HepG2 (cell line): Measurements from ENCODE around the gene HEY2. TPM values are rescaled to one million over a fixed set of nuclear protein-coding genes. Genes with fewer than 3 reads are reported as not detected.

ENCODE experiments used
- ARNT2 ChIP-seq: sonication (generic); formaldehyde crosslinking; IDR thresholded peaks from 2 replicates; pipeline ENCODE4 v1.8.0; 2022; ENCODE audit warnings: mild to moderate bottlenecking, low read depth, missing genetic modification reagents, moderate library complexity
- GABPB1 ChIP-seq: IDR thresholded peaks from 2 replicates; pipeline ENCODE4 v1.6.1; 2016; ENCODE audit warnings: mild to moderate bottlenecking, missing genetic modification reagents, moderate library complexity, missing compliant biosample characterization
- MIER3 ChIP-seq: IDR thresholded peaks from 2 replicates; pipeline ENCODE4 v1.6.1; 2016; ENCODE audit warnings: missing compliant biosample characterization, borderline replicate concordance
- NFE2L2 ChIP-seq: fragments of 150-350 bp; IDR thresholded peaks from 2 replicates; pipeline ENCODE4 v1.6.1; 2014; ENCODE audit warnings: low read length
- NFKB2 ChIP-seq: sonication (generic); formaldehyde crosslinking; IDR thresholded peaks from 2 replicates; pipeline ENCODE4 v1.4.0; 2020; ENCODE audit warnings: missing genetic modification reagents, borderline replicate concordance
- SNRNP70 ChIP-seq: fragments of 200-400 bp; formaldehyde crosslinking; IDR thresholded peaks from 2 replicates; pipeline ENCODE4 v1.6.1; 2017; ENCODE audit warnings: mild to moderate bottlenecking, low read depth, low read length, moderate library complexity
- TGIF2 ChIP-seq: IDR thresholded peaks from 2 replicates; pipeline ENCODE4 v1.6.1; 2016; ENCODE audit warnings: control low read depth, missing compliant biosample characterization
- ZBTB8A ChIP-seq: sonication (generic); formaldehyde crosslinking; IDR thresholded peaks from 2 replicates; pipeline ENCODE4 v1.4.0; 2020; ENCODE audit warnings: mild to moderate bottlenecking, low read depth, missing genetic modification reagents, borderline replicate concordance
- ZC3H13 ChIP-seq: sonication (generic); formaldehyde crosslinking; IDR thresholded peaks from 2 replicates; pipeline ENCODE4 v1.8.1; 2023; ENCODE audit warnings: mild to moderate bottlenecking, missing genetic modification reagents, moderate library complexity
- ZNF451 ChIP-seq: sonication (generic); formaldehyde crosslinking; IDR thresholded peaks from 2 replicates; pipeline ENCODE4 v1.5.0; 2020; ENCODE audit warnings: mild to moderate bottlenecking, missing genetic modification reagents
- ZNF510 ChIP-seq: sonication (generic); formaldehyde crosslinking; IDR thresholded peaks from 2 replicates; pipeline ENCODE4 v1.4.0; 2020; ENCODE audit warnings: low read depth, mild to moderate bottlenecking, missing genetic modification reagents
- ZNF761 ChIP-seq: sonication (generic); formaldehyde crosslinking; conservative IDR thresholded peaks from 2 replicates; pipeline ENCODE4 v1.4.0; 2020; ENCODE audit warnings: mild to moderate bottlenecking, missing genetic modification reagents
- ZNF781 ChIP-seq: sonication (generic); formaldehyde crosslinking; IDR thresholded peaks from 2 replicates; pipeline ENCODE4 v1.5.1; 2020; ENCODE audit warnings: borderline replicate concordance, mild to moderate bottlenecking, missing genetic modification reagents; ENCODE audit errors: not compliant biosample characterization
- polyA plus RNA-seq, 8 experiments: library from polyadenylated mRNA; depleted of rRNA in 3 of 8; stranded (reverse) in 7 of 8; unstranded in 1 of 8; fragments of >200 nt; fragmentation: Illumina TruSeq in 4 of 8; extraction: Trizol in 4 of 8; gene quantifications; 2 replicates each; pipeline versions ENCODE4 v1.2.1 to v1.2.3, GENCODE V29; 2011 to 2016; ENCODE audit warnings: low read depth in 4 of 8, missing spikeins in 1 of 8, mixed read lengths in 1 of 8; ENCODE audit not compliant: insufficient read depth in 1 of 8
- total RNA-seq, 5 experiments: library from RNA; depleted of rRNA; stranded (reverse); fragments of >200 nt; fragmentation: Illumina TruSeq; extraction: Trizol; gene quantifications; 2 replicates each; pipeline ENCODE4 v1.2.3, GENCODE V29; 2016; ENCODE audit warnings: low read depth in 1 of 5
- TF ChIP-seq, protein P1 (sequence below): IDR thresholded peaks from 2 replicates; pipeline ENCODE4 v1.6.1; 2012; ENCODE audit warnings: low read length, improper control_type of control experiment
- TF ChIP-seq, protein P2 (sequence below): sonication (generic); formaldehyde crosslinking; IDR thresholded peaks from 2 replicates; pipeline ENCODE4 v1.4.0; 2020; ENCODE audit warnings: mild to moderate bottlenecking, missing genetic modification reagents
- TF ChIP-seq, protein P3 (sequence below): sonication (generic); formaldehyde crosslinking; IDR thresholded peaks from 2 replicates; pipeline ENCODE4 v1.5.0; 2020; ENCODE audit warnings: mild to moderate bottlenecking, missing genetic modification reagents, borderline replicate concordance
- TF ChIP-seq, protein P4 (sequence below): sonication (generic); formaldehyde crosslinking; IDR thresholded peaks from 2 replicates; pipeline ENCODE4 v1.5.0; 2020; ENCODE audit warnings: mild to moderate bottlenecking, missing genetic modification reagents

HEY2 gene
- total and polyA plus RNA-seq, 2 of the 13 experiments (the other 11 are each of a cell fraction or from before 2014, with no cell fraction given): 0.04 TPM

DNA sequence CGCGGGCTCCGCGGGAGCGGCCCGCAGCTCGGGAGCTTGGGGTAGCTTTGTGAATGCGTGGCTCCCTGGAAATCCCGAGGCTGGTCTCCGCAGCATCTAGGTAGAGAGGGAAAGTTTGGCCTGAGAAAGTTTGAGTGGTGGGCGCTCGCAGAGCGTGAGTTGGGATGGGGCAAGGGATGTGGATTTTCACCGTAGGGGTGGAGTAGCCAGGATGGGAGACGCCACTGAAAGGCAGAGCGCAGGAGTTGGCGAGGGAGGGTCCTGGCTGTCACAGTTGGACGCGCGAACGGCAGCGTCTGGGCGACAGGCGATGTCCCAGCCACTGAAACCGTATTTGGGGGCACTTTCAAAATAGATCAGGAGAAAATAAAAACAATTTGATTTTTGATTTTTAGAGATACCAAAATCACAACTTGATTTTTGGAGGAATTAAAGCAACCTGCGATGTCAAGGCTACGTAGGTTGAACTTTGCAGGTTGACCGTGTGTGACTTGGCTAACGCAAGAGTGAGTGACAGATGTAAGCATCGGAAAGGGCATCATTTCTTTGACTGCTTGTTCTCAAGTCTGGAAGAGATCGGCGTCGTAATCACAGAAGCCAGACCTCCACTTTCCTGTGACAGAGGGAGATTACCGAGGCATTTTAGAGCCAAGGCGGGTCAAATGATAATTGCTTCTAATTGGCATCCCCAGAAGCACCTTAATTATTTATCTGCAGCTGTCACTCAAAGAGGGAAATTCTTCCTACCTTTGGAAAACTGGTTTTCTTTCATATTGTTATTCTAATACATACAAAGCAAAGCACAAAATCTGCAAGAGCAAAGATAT is 646 bp downstream of the HEY2 start (continued):
- TF ChIP-seq, protein P1, sequence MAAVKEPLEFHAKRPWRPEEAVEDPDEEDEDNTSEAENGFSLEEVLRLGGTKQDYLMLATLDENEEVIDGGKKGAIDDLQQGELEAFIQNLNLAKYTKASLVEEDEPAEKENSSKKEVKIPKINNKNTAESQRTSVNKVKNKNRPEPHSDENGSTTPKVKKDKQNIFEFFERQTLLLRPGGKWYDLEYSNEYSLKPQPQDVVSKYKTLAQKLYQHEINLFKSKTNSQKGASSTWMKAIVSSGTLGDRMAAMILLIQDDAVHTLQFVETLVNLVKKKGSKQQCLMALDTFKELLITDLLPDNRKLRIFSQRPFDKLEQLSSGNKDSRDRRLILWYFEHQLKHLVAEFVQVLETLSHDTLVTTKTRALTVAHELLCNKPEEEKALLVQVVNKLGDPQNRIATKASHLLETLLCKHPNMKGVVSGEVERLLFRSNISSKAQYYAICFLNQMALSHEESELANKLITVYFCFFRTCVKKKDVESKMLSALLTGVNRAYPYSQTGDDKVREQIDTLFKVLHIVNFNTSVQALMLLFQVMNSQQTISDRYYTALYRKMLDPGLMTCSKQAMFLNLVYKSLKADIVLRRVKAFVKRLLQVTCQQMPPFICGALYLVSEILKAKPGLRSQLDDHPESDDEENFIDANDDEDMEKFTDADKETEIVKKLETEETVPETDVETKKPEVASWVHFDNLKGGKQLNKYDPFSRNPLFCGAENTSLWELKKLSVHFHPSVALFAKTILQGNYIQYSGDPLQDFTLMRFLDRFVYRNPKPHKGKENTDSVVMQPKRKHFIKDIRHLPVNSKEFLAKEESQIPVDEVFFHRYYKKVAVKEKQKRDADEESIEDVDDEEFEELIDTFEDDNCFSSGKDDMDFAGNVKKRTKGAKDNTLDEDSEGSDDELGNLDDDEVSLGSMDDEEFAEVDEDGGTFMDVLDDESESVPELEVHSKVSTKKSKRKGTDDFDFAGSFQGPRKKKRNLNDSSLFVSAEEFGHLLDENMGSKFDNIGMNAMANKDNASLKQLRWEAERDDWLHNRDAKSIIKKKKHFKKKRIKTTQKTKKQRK: no peak
- TF ChIP-seq ARNT2 (CRISPR knock-in tag) (0 out of 2 replicates have a peak, but pooled peaks have one; percentile 0), NFKB2 (CRISPR knock-in tag) (no peak), NFE2L2 (no peak), MIER3 (CRISPR knock-in tag) (no peak), ZNF781 (CRISPR knock-in tag) (no peak), SNRNP70 (no peak), ZNF451 (CRISPR knock-in tag) (no peak), TGIF2 (CRISPR knock-in tag) (no peak), ZNF761 (CRISPR knock-in tag) (no peak), ZNF510 (no peak), ZBTB8A (CRISPR knock-in tag) (no peak), ZC3H13 (CRISPR knock-in tag) (no peak), GABPB1 (no peak)
- TF ChIP-seq, protein P2, sequence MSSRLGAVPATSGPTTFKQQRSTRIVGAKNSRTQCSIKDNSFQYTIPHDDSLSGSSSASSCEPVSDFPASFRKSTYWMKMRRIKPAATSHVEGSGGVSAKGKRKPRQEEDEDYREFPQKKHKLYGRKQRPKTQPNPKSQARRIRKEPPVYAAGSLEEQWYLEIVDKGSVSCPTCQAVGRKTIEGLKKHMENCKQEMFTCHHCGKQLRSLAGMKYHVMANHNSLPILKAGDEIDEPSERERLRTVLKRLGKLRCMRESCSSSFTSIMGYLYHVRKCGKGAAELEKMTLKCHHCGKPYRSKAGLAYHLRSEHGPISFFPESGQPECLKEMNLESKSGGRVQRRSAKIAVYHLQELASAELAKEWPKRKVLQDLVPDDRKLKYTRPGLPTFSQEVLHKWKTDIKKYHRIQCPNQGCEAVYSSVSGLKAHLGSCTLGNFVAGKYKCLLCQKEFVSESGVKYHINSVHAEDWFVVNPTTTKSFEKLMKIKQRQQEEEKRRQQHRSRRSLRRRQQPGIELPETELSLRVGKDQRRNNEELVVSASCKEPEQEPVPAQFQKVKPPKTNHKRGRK (CRISPR knock-in tag): no peak
- TF ChIP-seq, protein P3, sequence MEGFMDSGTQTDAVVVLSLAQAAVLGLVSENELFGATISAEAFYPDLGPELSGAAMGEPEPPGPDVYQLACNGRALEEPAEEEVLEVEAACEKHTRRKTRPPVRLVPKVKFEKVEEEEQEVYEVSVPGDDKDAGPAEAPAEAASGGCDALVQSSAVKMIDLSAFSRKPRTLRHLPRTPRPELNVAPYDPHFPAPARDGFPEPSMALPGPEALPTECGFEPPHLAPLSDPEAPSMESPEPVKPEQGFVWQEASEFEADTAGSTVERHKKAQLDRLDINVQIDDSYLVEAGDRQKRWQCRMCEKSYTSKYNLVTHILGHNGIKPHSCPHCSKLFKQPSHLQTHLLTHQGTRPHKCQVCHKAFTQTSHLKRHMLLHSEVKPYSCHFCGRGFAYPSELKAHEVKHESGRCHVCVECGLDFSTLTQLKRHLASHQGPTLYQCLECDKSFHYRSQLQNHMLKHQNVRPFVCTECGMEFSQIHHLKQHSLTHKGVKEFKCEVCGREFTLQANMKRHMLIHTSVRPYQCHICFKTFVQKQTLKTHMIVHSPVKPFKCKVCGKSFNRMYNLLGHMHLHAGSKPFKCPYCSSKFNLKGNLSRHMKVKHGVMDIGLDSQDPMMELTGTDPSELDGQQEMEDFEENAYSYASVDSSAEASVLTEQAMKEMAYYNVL (CRISPR knock-in tag): no peak
- TF ChIP-seq, protein P4, sequence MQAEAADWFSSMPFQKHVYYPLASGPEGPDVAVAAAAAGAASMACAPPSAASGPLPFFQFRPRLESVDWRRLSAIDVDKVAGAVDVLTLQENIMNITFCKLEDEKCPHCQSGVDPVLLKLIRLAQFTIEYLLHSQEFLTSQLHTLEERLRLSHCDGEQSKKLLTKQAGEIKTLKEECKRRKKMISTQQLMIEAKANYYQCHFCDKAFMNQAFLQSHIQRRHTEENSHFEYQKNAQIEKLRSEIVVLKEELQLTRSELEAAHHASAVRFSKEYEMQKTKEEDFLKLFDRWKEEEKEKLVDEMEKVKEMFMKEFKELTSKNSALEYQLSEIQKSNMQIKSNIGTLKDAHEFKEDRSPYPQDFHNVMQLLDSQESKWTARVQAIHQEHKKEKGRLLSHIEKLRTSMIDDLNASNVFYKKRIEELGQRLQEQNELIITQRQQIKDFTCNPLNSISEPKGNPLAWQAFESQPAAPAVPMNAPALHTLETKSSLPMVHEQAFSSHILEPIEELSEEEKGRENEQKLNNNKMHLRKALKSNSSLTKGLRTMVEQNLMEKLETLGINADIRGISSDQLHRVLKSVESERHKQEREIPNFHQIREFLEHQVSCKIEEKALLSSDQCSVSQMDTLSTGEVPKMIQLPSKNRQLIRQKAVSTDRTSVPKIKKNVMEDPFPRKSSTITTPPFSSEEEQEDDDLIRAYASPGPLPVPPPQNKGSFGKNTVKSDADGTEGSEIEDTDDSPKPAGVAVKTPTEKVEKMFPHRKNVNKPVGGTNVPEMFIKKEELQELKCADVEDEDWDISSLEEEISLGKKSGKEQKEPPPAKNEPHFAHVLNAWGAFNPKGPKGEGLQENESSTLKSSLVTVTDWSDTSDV (CRISPR knock-in tag): no peak
